ENCODE results near the gene AVL9.

GRCh38 chr7:32479574-32480200, 15.6 kb upstream of the AVL9 start:
- TF ChIP-seq CTCF (conservative IDR thresholded peaks at IDR 0.05; ENCODE audit: low read depth in 2 of 2): peak; percentile 97
- no peak for TF ChIP-seq POLR2AphosphoS5 (IDR thresholded peaks at IDR 0.05; ENCODE audit: low read depth)
- TF ChIP-seq EZH2phosphoT487 (IDR thresholded peaks at IDR 0.05; ENCODE audit: unreplicated experiment): no peak
- no peak for TF ChIP-seq REST (IDR thresholded peaks at IDR 0.05; ENCODE audit: unreplicated experiment)
- no peak for TF ChIP-seq EZH2 (IDR thresholded peaks at IDR 0.05; ENCODE audit: low read depth, unreplicated experiment)
- no peak for TF ChIP-seq ETS1 (IDR thresholded peaks at IDR 0.05)
- TF ChIP-seq JUNB (IDR thresholded peaks at IDR 0.05; ENCODE audit: unreplicated experiment): no peak
- TF ChIP-seq ZNF114 (CRISPR knock-in tag; IDR thresholded peaks at IDR 0.05): no peak
- TF ChIP-seq NANOG (IDR thresholded peaks at IDR 0.05; ENCODE audit: borderline replicate concordance): no peak
- no peak for TF ChIP-seq CREB1 (CRISPR knock-in tag; IDR thresholded peaks at IDR 0.05; ENCODE audit: low read depth)
- TF ChIP-seq ZNF331 (CRISPR knock-in tag; IDR thresholded peaks at IDR 0.05; ENCODE audit: low read depth): no peak
- no peak for TF ChIP-seq STAT1 (IDR thresholded peaks at IDR 0.05; ENCODE audit: unreplicated experiment)
